ENCODE measurements around the gene ETS2.

Gene ETS2

GRCh38 chr21:38817371-38818324 is 11.9 kb downstream of the ETS2 start:
- TF ChIP-seq CTCF (IDR thresholded peaks at IDR 0.05; ENCODE audit: borderline replicate concordance, insufficient read depth, low read depth, low read length) = no peak
- no peak overlapping the region for H3K4me3 ChIP-seq (ENCODE audit: low read depth, low read length)

GRCh38 chr21:38818325-38818723 is 12.6 kb downstream of the ETS2 start:
- no peak for TF ChIP-seq CTCF (IDR thresholded peaks at IDR 0.05; ENCODE audit: borderline replicate concordance, insufficient read depth, low read depth, low read length)
- no peak overlapping the region for H3K4me3 ChIP-seq (ENCODE audit: low read depth, low read length)

- no peak for TF ChIP-seq CTCF (IDR thresholded peaks at IDR 0.05; ENCODE audit: borderline replicate concordance, insufficient read depth, low read depth, low read length)
Measured at GRCh38 chr21:38819051-38819718, 13.5 kb downstream of the ETS2 start.

GRCh38 chr21:38819719-38820159 is 14.0 kb downstream of the ETS2 start:
- no peak for TF ChIP-seq CTCF (IDR thresholded peaks at IDR 0.05; ENCODE audit: borderline replicate concordance, insufficient read depth, low read depth, low read length)

More at GRCh38 chr21:38819051-38819718, 13.5 kb downstream of the ETS2 start:
- H3K4me3 ChIP-seq (ENCODE audit: low read depth, low read length) = no peak overlapping the region

GRCh38 chr21:38820471-38821239 is 14.9 kb downstream of the ETS2 start:
- no peak overlapping the region for H3K4me3 ChIP-seq (ENCODE audit: low read depth, low read length)
- TF ChIP-seq CTCF (IDR thresholded peaks at IDR 0.05; ENCODE audit: borderline replicate concordance, insufficient read depth, low read depth, low read length) = no peak

More at GRCh38 chr21:38819719-38820159, 14.0 kb downstream of the ETS2 start:
- H3K4me3 ChIP-seq (ENCODE audit: low read depth, low read length) = no peak overlapping the region

- TF ChIP-seq CTCF (IDR thresholded peaks at IDR 0.05; ENCODE audit: borderline replicate concordance, insufficient read depth, low read depth, low read length) = no peak
- no peak overlapping the region for H3K4me3 ChIP-seq (ENCODE audit: low read depth, low read length)
Measured at GRCh38 chr21:38821248-38821647, 15.5 kb downstream of the ETS2 start.

All from GM12875 (cell line).